Vagina (tissue), 2 donors: ENCODE results near the gene NDUFS3. TPM values are rescaled to one million over a fixed set of nuclear protein-coding genes. Genes with fewer than 3 reads are reported as not detected.

Source experiments
- DNase-seq, 2 donors: peaks; one replicate each; pipeline ENCODE4 v3.0.0-alpha.2; 2017; ENCODE audit errors: extremely low spot score in 2 of 2
- H3K27ac ChIP-seq: fragments of 200-600 bp; sonication (generic); one replicate; pipeline ENCODE4 v1.5.1; 2019
- H3K27me3 ChIP-seq: fragments of 200-600 bp; sonication (generic); one replicate; pipeline ENCODE4 v1.5.1; 2019
- H3K36me3 ChIP-seq, 2 donors: fragments of 200-600 bp; sonication (generic); one replicate each; pipeline ENCODE4 v1.5.1; 2017 to 2019
- H3K4me1 ChIP-seq: fragments of 200-600 bp; sonication (generic); one replicate; pipeline ENCODE4 v1.5.1; 2019
- H3K4me3 ChIP-seq, 2 donors: fragments of 200-600 bp; sonication (generic); 1 replicate in 1 of 2; 2 replicates in 1 of 2; pipeline ENCODE4 v1.5.1; 2016 to 2019
- H3K9me3 ChIP-seq: fragments of 200-600 bp; sonication (generic); one replicate; pipeline ENCODE4 v1.5.1; 2019
- POLR2A ChIP-seq, 2 donors: fragments of 450-650 bp; IDR thresholded peaks; one replicate each; pipeline ENCODE4 v1.6.1; 2017; ENCODE audit warnings: antibody characterized with exemption in 2 of 2, mild to moderate bottlenecking in 2 of 2, moderate library complexity in 2 of 2
- POLR2AphosphoS5 ChIP-seq, 2 donors: sonication (generic); formaldehyde crosslinking; IDR thresholded peaks; one replicate each; pipeline ENCODE4 v1.9.0; 2017; ENCODE audit warnings: antibody characterized with exemption in 2 of 2, mild to moderate bottlenecking in 2 of 2, low read depth in 1 of 2; ENCODE audit not compliant: insufficient read depth in 1 of 2
- intact Hi-C: fragments of 100-400 bp; cut with DNase I; formaldehyde crosslinking; loops from one replicate; pipeline ENCODE4 v1.15.1; 2023
- total RNA-seq: library from RNA; depleted of rRNA; stranded (reverse); fragments of >200 nt; gene quantifications from one replicate; pipeline ENCODE4 v1.2.3, GENCODE V29; 2016
- TF ChIP-seq, protein P1 (sequence below), 3 experiments: fragments of 450-650 bp in 2 of 3; fragments of 200-600 bp in 1 of 3; sonication (generic) in 1 of 3; IDR thresholded peaks; one replicate each; pipeline ENCODE4 v1.5.1; 2017 to 2019; ENCODE audit warnings: antibody characterized with exemption in 3 of 3, mild to moderate bottlenecking in 2 of 3, moderate library complexity in 2 of 3

Gene NDUFS3
- total RNA-seq, 1 donor from 2014 or later = 60.4 TPM

DNA sequence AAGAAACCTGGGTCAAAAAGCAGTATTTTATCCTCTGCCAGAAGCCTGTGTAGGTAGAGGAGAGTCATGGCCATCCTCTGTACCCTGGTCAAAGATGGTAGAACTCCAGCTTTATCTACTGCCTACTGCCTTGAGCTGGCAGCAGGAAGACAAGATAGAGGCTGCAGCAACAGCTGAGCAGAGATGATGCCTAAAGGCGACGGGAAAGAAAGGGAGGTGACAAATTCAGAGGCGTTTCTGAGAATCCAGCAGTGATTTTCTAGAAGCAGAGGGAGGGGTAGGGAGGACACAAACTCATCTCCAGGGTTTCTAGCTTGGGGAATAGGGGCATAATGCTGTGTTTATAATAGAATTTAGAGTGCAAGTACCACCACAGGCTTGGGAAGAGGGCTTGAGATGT, 30.8 kb downstream of the NDUFS3 start:
- TF ChIP-seq POLR2AphosphoS5 (IDR thresholded peaks at IDR 0.05; ENCODE audit: insufficient read depth in 1 of 2, low read depth in 1 of 2) = no peak
- no peak for TF ChIP-seq POLR2A (IDR thresholded peaks at IDR 0.05)
- TF ChIP-seq, protein P1, sequence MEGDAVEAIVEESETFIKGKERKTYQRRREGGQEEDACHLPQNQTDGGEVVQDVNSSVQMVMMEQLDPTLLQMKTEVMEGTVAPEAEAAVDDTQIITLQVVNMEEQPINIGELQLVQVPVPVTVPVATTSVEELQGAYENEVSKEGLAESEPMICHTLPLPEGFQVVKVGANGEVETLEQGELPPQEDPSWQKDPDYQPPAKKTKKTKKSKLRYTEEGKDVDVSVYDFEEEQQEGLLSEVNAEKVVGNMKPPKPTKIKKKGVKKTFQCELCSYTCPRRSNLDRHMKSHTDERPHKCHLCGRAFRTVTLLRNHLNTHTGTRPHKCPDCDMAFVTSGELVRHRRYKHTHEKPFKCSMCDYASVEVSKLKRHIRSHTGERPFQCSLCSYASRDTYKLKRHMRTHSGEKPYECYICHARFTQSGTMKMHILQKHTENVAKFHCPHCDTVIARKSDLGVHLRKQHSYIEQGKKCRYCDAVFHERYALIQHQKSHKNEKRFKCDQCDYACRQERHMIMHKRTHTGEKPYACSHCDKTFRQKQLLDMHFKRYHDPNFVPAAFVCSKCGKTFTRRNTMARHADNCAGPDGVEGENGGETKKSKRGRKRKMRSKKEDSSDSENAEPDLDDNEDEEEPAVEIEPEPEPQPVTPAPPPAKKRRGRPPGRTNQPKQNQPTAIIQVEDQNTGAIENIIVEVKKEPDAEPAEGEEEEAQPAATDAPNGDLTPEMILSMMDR (IDR thresholded peaks at IDR 0.05) = no peak
- no peak overlapping the region for H3K27ac ChIP-seq
- DNase-seq = no peak
- H3K9me3 ChIP-seq = no peaks in the 10 kb centered on the region
- no peak overlapping the region for H3K4me3 ChIP-seq
- H3K4me1 ChIP-seq = peaks cover 15% of the 10 kb centered on the region
- H3K27me3 ChIP-seq = no peaks in the 10 kb centered on the region
- H3K36me3 ChIP-seq = peaks cover 0 to 11% of the 10 kb centered on the region in 2 donors
- intact Hi-C loops = loop anchor here (10.0 kb wide), 1 partner anchor 235 kb away; the partner anchor contains the start of gene SPI1

DNA sequence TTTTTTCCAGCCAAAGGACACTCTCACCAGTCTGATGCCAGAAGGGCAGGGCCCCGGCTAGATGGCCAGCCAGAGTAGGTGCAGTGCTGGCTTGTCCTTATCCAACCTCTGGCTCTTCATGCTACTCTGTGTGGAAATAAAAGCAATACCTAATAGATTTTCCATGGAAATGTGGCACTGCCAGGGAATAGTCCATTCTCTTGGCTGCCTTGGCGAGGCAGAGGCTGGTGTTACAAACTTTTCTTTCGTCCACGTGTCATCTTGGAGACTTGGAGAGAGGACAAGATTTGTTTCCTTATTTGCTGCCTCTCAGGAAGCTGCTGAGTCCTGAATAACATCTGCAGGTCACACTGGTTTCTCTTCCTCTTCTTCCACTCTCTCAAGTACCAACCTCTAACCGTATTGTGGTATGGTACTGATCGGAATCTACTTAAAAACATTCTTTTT, 32.5 kb downstream of the NDUFS3 start:
- peaks cover 0 to 11% of the 10 kb centered on the region in 2 donors for H3K36me3 ChIP-seq
- no peak overlapping the region for H3K4me3 ChIP-seq
- H3K27ac ChIP-seq = no peak overlapping the region
- intact Hi-C loops = loop anchor here (10.0 kb wide), 1 partner anchor 237 kb away; the partner anchor contains the start of gene SPI1
- peaks cover 15% of the 10 kb centered on the region for H3K4me1 ChIP-seq
- no peak for TF ChIP-seq POLR2AphosphoS5 (IDR thresholded peaks at IDR 0.05; ENCODE audit: insufficient read depth in 1 of 2, low read depth in 1 of 2)
- TF ChIP-seq, protein P1 (IDR thresholded peaks at IDR 0.05) = no peak
- no peak for TF ChIP-seq POLR2A (IDR thresholded peaks at IDR 0.05)
- DNase-seq = no peak
- H3K27me3 ChIP-seq = no peaks in the 10 kb centered on the region
- no peaks in the 10 kb centered on the region for H3K9me3 ChIP-seq

DNA sequence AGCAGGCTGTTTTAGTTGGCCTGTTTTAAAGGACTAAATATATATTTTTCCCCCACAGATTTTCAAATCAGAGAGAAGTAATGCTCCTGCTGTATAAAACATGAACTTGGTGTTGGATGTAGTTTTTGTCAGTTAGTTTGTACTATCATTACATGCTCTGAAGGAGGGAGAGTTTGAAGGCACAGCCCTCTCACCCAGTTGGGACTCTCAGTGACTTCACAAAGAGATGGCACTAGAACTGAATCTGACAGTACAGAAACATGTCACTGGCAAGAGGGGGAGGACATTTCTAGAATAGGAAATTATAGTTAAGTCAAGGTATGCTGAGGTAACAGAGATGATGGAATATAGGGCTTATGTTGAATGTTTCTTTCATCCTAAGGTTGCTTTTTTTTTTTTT, 36.4 kb downstream of the NDUFS3 start:
- no peak overlapping the region for H3K4me3 ChIP-seq
- DNase-seq = no peak
- no peaks in the 10 kb centered on the region for H3K4me1 ChIP-seq
- H3K36me3 ChIP-seq = peaks cover 0 to 17% of the 10 kb centered on the region in 2 donors
- intact Hi-C loops = loop anchor here (10.0 kb wide), 1 partner anchor 240 kb away; the partner anchor contains the start of gene SPI1
- H3K27me3 ChIP-seq = no peaks in the 10 kb centered on the region
- no peak overlapping the region for H3K27ac ChIP-seq
- H3K9me3 ChIP-seq = no peaks in the 10 kb centered on the region
- TF ChIP-seq POLR2AphosphoS5 (IDR thresholded peaks at IDR 0.05; ENCODE audit: insufficient read depth in 1 of 2, low read depth in 1 of 2) (no peak), POLR2A (IDR thresholded peaks at IDR 0.05) (no peak)
- TF ChIP-seq, protein P1 (IDR thresholded peaks at IDR 0.05) = no peak

DNA sequence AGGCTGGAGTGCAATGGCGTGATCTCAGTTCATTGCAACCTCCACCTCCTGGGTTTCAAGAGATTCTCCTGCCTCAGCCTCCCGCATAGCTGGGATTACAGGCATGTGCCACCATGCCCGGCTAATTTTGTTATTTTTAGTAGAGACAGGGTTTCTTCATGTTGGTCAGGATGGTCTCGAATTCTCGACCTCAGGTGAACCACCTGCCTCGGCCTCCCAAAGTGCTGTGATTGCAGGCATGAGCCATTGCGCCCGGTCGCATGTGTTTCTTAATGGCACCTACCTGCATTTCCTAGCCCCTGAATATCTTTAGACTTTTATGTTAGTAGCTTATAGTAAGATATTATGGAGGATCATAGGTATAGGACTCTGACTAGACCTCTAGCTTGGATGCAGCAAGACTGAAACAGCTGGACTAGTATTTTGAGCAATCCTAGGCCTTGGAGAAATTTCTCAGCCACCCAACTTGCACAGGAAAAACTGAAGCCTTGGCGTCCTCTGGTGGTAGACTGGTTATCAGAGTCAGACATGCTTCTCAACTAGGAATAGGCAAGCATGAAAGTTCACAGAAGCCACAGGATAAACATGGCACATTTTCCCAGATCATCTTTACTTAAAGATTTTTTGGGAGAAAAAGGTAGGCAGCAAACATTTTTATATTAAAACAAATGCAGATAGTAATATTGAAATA, 38.0 kb downstream of the NDUFS3 start:
- no peaks in the 10 kb centered on the region for H3K4me1 ChIP-seq
- H3K36me3 ChIP-seq = peaks cover 0 to 18% of the 10 kb centered on the region in 2 donors
- H3K4me3 ChIP-seq = no peak overlapping the region
- no peaks in the 10 kb centered on the region for H3K9me3 ChIP-seq
- no peak for TF ChIP-seq POLR2A (IDR thresholded peaks at IDR 0.05)
- TF ChIP-seq, protein P1 (IDR thresholded peaks at IDR 0.05) = peak in 1 of 3 experiments; percentile 57
- no peak for TF ChIP-seq POLR2AphosphoS5 (IDR thresholded peaks at IDR 0.05; ENCODE audit: insufficient read depth in 1 of 2, low read depth in 1 of 2)
- no peaks in the 10 kb centered on the region for H3K27me3 ChIP-seq
- no peak for DNase-seq
- H3K27ac ChIP-seq = no peak overlapping the region
- intact Hi-C loops = loop anchor here (10.0 kb wide), 1 partner anchor 242 kb away; the partner anchor contains the start of gene SPI1

DNA sequence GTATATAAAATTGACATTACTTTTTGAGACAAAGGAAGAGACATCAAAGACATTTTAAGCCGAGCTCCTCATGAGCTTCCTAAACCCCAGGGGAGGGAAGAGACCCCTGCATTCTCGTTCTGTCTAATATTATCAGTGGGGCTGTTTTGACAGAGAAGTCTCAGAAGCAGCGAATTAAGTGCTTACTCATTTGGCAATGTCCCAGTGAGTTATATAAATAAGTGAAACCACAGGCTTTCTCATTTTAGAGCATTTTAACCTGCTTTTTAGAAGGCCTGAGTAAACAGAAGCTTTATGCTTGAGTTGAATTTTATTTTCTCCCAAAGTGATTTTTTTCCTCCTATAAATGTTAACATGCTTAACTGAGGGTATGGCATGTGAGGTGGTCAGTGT, 38.5 kb downstream of the NDUFS3 start:
- Histone ChIP-seq H3K9me3 (no peaks in the 10 kb centered on the region), H3K4me3 (no peak overlapping the region), H3K27me3 (no peaks in the 10 kb centered on the region), H3K27ac (no peak overlapping the region), H3K36me3 (peaks cover 0 to 23% of the 10 kb centered on the region in 2 donors), H3K4me1 (no peaks in the 10 kb centered on the region)
- TF ChIP-seq POLR2AphosphoS5 (IDR thresholded peaks at IDR 0.05; ENCODE audit: insufficient read depth in 1 of 2, low read depth in 1 of 2) (no peak), POLR2A (IDR thresholded peaks at IDR 0.05) (no peak)
- TF ChIP-seq, protein P1 (IDR thresholded peaks at IDR 0.05) = no peak
- intact Hi-C loops = loop anchor here (10.0 kb wide), 1 partner anchor 243 kb away; the partner anchor contains the start of gene SPI1
- no peak for DNase-seq
